Naive thymus-derived CD4-positive, alpha-beta T cell (primary cell): ENCODE measurements around the gene DSC3. TPM values are rescaled to one million over a fixed set of nuclear protein-coding genes. Genes with fewer than 3 reads are reported as not detected.
"Not testable (repeated sequence)": the region's sequence is repeated elsewhere in the genome, so short reads cannot be mapped to it uniquely, and the experiment has no call there.

Experiments used
- ATAC-seq: fragments of 150-1000 bp; cut with Tn5 transposase; 2 replicates; pipeline ENCODE4 v1.10.0; 2021; ENCODE audit warnings: mild to moderate bottlenecking, moderate library complexity
- CTCF ChIA-PET: fragments of 350-600 bp; sonication (Branson Sonifier 250); formaldehyde crosslinking; loops from one replicate; lab custom pipeline; 2021; ENCODE audit warnings: antibody characterized with exemption; lab: Charles Lee
- POLR2A ChIA-PET: fragments of 350-600 bp; sonication (Branson Sonifier 250); formaldehyde crosslinking; loops from one replicate; lab custom pipeline; 2021; ENCODE audit warnings: antibody characterized with exemption, inconsistent platforms; lab: Charles Lee
- DNase-seq, 9 donors: peaks; one replicate each; pipeline versions ENCODE4 v3.0.0 to v3.0.0-alpha.2; 2020 to 2022; ENCODE audit warnings: mixed read lengths in 1 of 9
- H3K27ac ChIP-seq: one replicate; pipeline ENCODE4 v1.7.0; 2013; ENCODE audit warnings: mild to moderate bottlenecking, low read depth, low read length, moderate library complexity
- H3K27me3 ChIP-seq, 2 donors: one replicate each; pipeline ENCODE4 v1.7.0; 2013; ENCODE audit warnings: low read length in 2 of 2, mild to moderate bottlenecking in 2 of 2, moderate library complexity in 2 of 2; ENCODE audit not compliant: control insufficient read depth in 2 of 2, insufficient read depth in 2 of 2
- H3K36me3 ChIP-seq, 3 experiments: 1 replicate in 2 of 3; 2 replicates in 1 of 3; pipeline ENCODE4 v1.7.0; 2013; ENCODE audit warnings: low read length in 3 of 3, mild to moderate bottlenecking in 3 of 3, moderate library complexity in 1 of 3; ENCODE audit not compliant: insufficient read depth in 3 of 3, control insufficient read depth in 2 of 3
- H3K4me1 ChIP-seq, 2 donors: one replicate each; pipeline ENCODE4 v1.7.0; 2013; ENCODE audit warnings: low read length in 2 of 2, mild to moderate bottlenecking in 2 of 2, moderate library complexity in 1 of 2; ENCODE audit not compliant: control insufficient read depth in 2 of 2, insufficient read depth in 2 of 2
- H3K4me3 ChIP-seq: 2 replicates; pipeline ENCODE4 v1.7.0; 2013; ENCODE audit warnings: mild to moderate bottlenecking, low read length
- H3K9me3 ChIP-seq, 3 experiments: 1 replicate in 2 of 3; 2 replicates in 1 of 3; pipeline ENCODE4 v1.7.0; 2013; ENCODE audit warnings: low read length in 3 of 3; ENCODE audit not compliant: control insufficient read depth in 2 of 3
- H3K27ac Mint-ChIP-seq, 9 donors: one replicate each; pipeline ENCODE4 v1.8.0; 2020 to 2022; ENCODE audit warnings: mixed read lengths in 9 of 9, mild to moderate bottlenecking in 8 of 9, moderate library complexity in 5 of 9, inconsistent platforms in 2 of 9
- H3K27me3 Mint-ChIP-seq, 5 donors: one replicate each; pipeline ENCODE4 v1.8.0; 2021 to 2022; ENCODE audit warnings: mixed read lengths in 5 of 5, mild to moderate bottlenecking in 1 of 5
- H3K36me3 Mint-ChIP-seq, 5 donors: one replicate each; pipeline ENCODE4 v1.8.0; 2020 to 2022; ENCODE audit warnings: mixed read lengths in 5 of 5, mild to moderate bottlenecking in 3 of 5, inconsistent platforms in 1 of 5
- H3K4me1 Mint-ChIP-seq, 7 donors: one replicate each; pipeline ENCODE4 v1.8.0; 2020 to 2022; ENCODE audit warnings: mixed read lengths in 7 of 7, mild to moderate bottlenecking in 3 of 7, inconsistent platforms in 1 of 7
- H3K4me3 Mint-ChIP-seq, 10 donors: one replicate each; pipeline ENCODE4 v1.8.0; 2020 to 2022; ENCODE audit warnings: mild to moderate bottlenecking in 10 of 10, mixed read lengths in 10 of 10, moderate library complexity in 6 of 10, inconsistent platforms in 2 of 10
- H3K9me3 Mint-ChIP-seq, 11 donors: one replicate each; pipeline ENCODE4 v1.8.0; 2020 to 2022; ENCODE audit warnings: mixed read lengths in 11 of 11, mild to moderate bottlenecking in 4 of 11, inconsistent platforms in 1 of 11, moderate library complexity in 1 of 11
- intact Hi-C, 2 donors: fragments of 100-400 bp; cut with micrococcal nuclease; formaldehyde crosslinking; loops; one replicate each; pipeline ENCODE4 v1.15.1; 2023
- polyA plus RNA-seq, 2 donors: library from polyadenylated mRNA; unstranded; fragments of 300-500 nt; fragmentation: Illumina TruSeq; gene quantifications; one replicate each; pipeline ENCODE4 v1.2.3, GENCODE V29; 2021
- total RNA-seq, 6 experiments: library from RNA in 5 of 6; stranded (reverse) in 5 of 6; gene quantifications; 1 replicate in 5 of 6; 2 replicates in 1 of 6; pipeline ENCODE4 v1.2.3 and lab custom pipeline; 2021 to 2026

Gene DSC3
- total and polyA plus RNA-seq, 7 experiments from 2014 or later, result not detected

- H3K36me3 Mint-ChIP-seq, result no peaks in the 10 kb centered on the region
- Histone ChIP-seq H3K27ac (no peak overlapping the region), H3K27me3 (no peaks in the 10 kb centered on the region), H3K4me1 (no peaks in the 10 kb centered on the region), H3K9me3 (no peaks in the 10 kb centered on the region), H3K36me3 (no peaks in the 10 kb centered on the region), H3K4me3 (no peak overlapping the region)
- intact Hi-C loops, result no loop called here
- ChIA-PET CTCF (no interaction called here), POLR2A (no interaction called here)
- H3K27ac Mint-ChIP-seq, result no peak overlapping the region
- DNase-seq (no peak), ATAC-seq (no peak)
- no peak overlapping the region for H3K4me3 Mint-ChIP-seq
- peaks cover 0 to 15% (median 5%) of the 10 kb centered on the region in 5 donors for H3K27me3 Mint-ChIP-seq
- peaks cover 0 to 4% (median 0%) of the 10 kb centered on the region in 11 donors for H3K9me3 Mint-ChIP-seq
- H3K4me1 Mint-ChIP-seq, result no peaks in the 10 kb centered on the region
Measured at GRCh38 chr18:31034541-31034940, 8.0 kb downstream of the DSC3 start.

- Mint-ChIP-seq H3K27me3 (no peaks in the 10 kb centered on the region), H3K27ac (no peak overlapping the region), H3K9me3 (peaks cover 0 to 4% (median 0%) of the 10 kb centered on the region in 11 donors), H3K4me3 (no peak overlapping the region), H3K36me3 (no peaks in the 10 kb centered on the region), H3K4me1 (no peaks in the 10 kb centered on the region)
- DNase-seq (no peak), ATAC-seq (no peak)
- POLR2A ChIA-PET, result no interaction called here
- CTCF ChIA-PET, result no interaction called here
- H3K27ac ChIP-seq, result no peak overlapping the region
- H3K9me3 ChIP-seq, result no peaks in the 10 kb centered on the region
- intact Hi-C loops, result no loop called here
- no peak overlapping the region for H3K4me3 ChIP-seq
- H3K36me3 ChIP-seq, result no peaks in the 10 kb centered on the region
- no peaks in the 10 kb centered on the region for H3K4me1 ChIP-seq
- H3K27me3 ChIP-seq, result no peaks in the 10 kb centered on the region
Measured at GRCh38 chr18:31030574-31031278, 11.8 kb downstream of the DSC3 start.

GRCh38 chr18:31015715-31016434 is 26.7 kb downstream of the DSC3 start:
- Histone ChIP-seq H3K27ac (no peak overlapping the region), H3K36me3 (no peaks in the 10 kb centered on the region), H3K27me3 (no peaks in the 10 kb centered on the region), H3K4me3 (no peak overlapping the region), H3K9me3 (no peaks in the 10 kb centered on the region), H3K4me1 (no peaks in the 10 kb centered on the region)
- Mint-ChIP-seq H3K4me1 (no peaks in the 10 kb centered on the region), H3K9me3 (peaks cover 0 to 8% (median 0%) of the 10 kb centered on the region in 11 donors), H3K27ac (no peak overlapping the region), H3K4me3 (no peak overlapping the region), H3K36me3 (no peaks in the 10 kb centered on the region), H3K27me3 (no peaks in the 10 kb centered on the region)
- ChIA-PET POLR2A (no interaction called here), CTCF (no interaction called here)
- ATAC-seq, result no peak
- intact Hi-C loops, result no loop called here
- DNase-seq, result no peak

GRCh38 chr18:31011455-31011854 is 31.1 kb downstream of the DSC3 start:
- H3K4me3 Mint-ChIP-seq, intact Hi-C loops, CTCF ChIA-PET, H3K27ac ChIP-seq, H3K9me3 ChIP-seq, H3K27me3 ChIP-seq, DNase-seq, H3K4me1 ChIP-seq, H3K27ac Mint-ChIP-seq, H3K4me1 Mint-ChIP-seq, H3K9me3 Mint-ChIP-seq, ATAC-seq, H3K36me3 Mint-ChIP-seq, POLR2A ChIA-PET, H3K27me3 Mint-ChIP-seq, H3K36me3 ChIP-seq, H3K4me3 ChIP-seq: not testable (repeated sequence)

- CTCF ChIA-PET, result interaction anchor here (0.6 kb wide), 1 partner anchor 1154 kb away, joined by 3 read pairs; no protein-coding TSS in a partner anchor
- Mint-ChIP-seq H3K27ac (no peak overlapping the region), H3K9me3 (peaks cover 0 to 2% (median 0%) of the 10 kb centered on the region in 11 donors), H3K4me3 (no peak overlapping the region), H3K27me3 (peaks cover 0 to 4% (median 0%) of the 10 kb centered on the region in 5 donors), H3K4me1 (no peaks in the 10 kb centered on the region), H3K36me3 (no peaks in the 10 kb centered on the region)
- Histone ChIP-seq H3K27me3 (no peaks in the 10 kb centered on the region), H3K9me3 (no peaks in the 10 kb centered on the region), H3K27ac (no peak overlapping the region), H3K4me1 (no peaks in the 10 kb centered on the region), H3K4me3 (no peak overlapping the region), H3K36me3 (no peaks in the 10 kb centered on the region)
- ATAC-seq (no peak), DNase-seq (no peak)
- intact Hi-C loops, result no loop called here
- POLR2A ChIA-PET, result no interaction called here
Measured at GRCh38 chr18:31010601-31011000, 31.9 kb downstream of the DSC3 start.

- DNase-seq (no peak), ATAC-seq (no peak)
- H3K9me3 ChIP-seq, result no peaks in the 10 kb centered on the region
- no peak overlapping the region for H3K4me3 ChIP-seq
- Mint-ChIP-seq H3K4me3 (no peak overlapping the region), H3K27me3 (peaks cover 0 to 2% (median 0%) of the 10 kb centered on the region in 5 donors), H3K36me3 (no peaks in the 10 kb centered on the region), H3K27ac (no peak overlapping the region), H3K9me3 (peaks cover 0 to 6% (median 0%) of the 10 kb centered on the region in 11 donors), H3K4me1 (peaks cover 0 to 1% (median 0%) of the 10 kb centered on the region in 7 donors)
- H3K27ac ChIP-seq, result no peak overlapping the region
- H3K27me3 ChIP-seq, result no peaks in the 10 kb centered on the region
- CTCF ChIA-PET, result interaction anchor here (0.5 to 0.7 kb wide), 2 partner anchors 271 to 505 kb away, joined by 3 read pairs; no protein-coding TSS in a partner anchor
- POLR2A ChIA-PET, result no interaction called here
- no peaks in the 10 kb centered on the region for H3K4me1 ChIP-seq
- intact Hi-C loops, result loop anchor here in 1 of 2 donors (1.0 kb wide), 1 partner anchor 564 kb away; no protein-coding TSS in a partner anchor
- no peaks in the 10 kb centered on the region for H3K36me3 ChIP-seq
Measured at GRCh38 chr18:30999887-31000628, 42.5 kb downstream of the DSC3 start.
